ENCODE measurements around the gene SGTA.

Gene SGTA

GRCh38 chr19:2809387-2810140 lies 26.5 kb upstream of the SGTA start:
- no peak for DNase-seq

GRCh38 chr19:2808129-2808941 lies 25.3 kb upstream of the SGTA start:
- DNase-seq, result no peak

GRCh38 chr19:2807379-2808128 lies 24.5 kb upstream of the SGTA start:
- DNase-seq, result no peak

- no peak for DNase-seq
These were observed 23.8 kb upstream of the SGTA start for GRCh38 chr19:2806736-2807378.

GRCh38 chr19:2805991-2806649 lies 23.0 kb upstream of the SGTA start:
- no peak for DNase-seq

- DNase-seq, result no peak
These were observed 22.3 kb upstream of the SGTA start for GRCh38 chr19:2805261-2805900.

- no peak for DNase-seq
These were observed 21.3 kb upstream of the SGTA start for GRCh38 chr19:2804156-2805004.

- no peak for DNase-seq
These were observed 20.5 kb upstream of the SGTA start for GRCh38 chr19:2803486-2804155.

GRCh38 chr19:2802826-2803225 lies 19.8 kb upstream of the SGTA start:
- DNase-seq, result no peak

- DNase-seq, result no peak
These were observed 17.4 kb upstream of the SGTA start for GRCh38 chr19:2800506-2800905.

GRCh38 chr19:2799273-2800020 lies 16.4 kb upstream of the SGTA start:
- DNase-seq, result no peak

- DNase-seq, result no peak
These were observed 15.7 kb upstream of the SGTA start for GRCh38 chr19:2798733-2799132.

- DNase-seq, result no peak
These were observed 15.1 kb upstream of the SGTA start for GRCh38 chr19:2798158-2798685.

- DNase-seq, result no peak
These were observed 14.2 kb upstream of the SGTA start for GRCh38 chr19:2797280-2797679.

- no peak for DNase-seq
These were observed 13.7 kb upstream of the SGTA start for GRCh38 chr19:2796659-2797266.

- DNase-seq, result no peak
These were observed 13.0 kb upstream of the SGTA start for GRCh38 chr19:2795827-2796658.

- no peak for DNase-seq
These were observed 10.5 kb upstream of the SGTA start for GRCh38 chr19:2793577-2793976.

- DNase-seq, result no peak
These were observed 10.1 kb upstream of the SGTA start for GRCh38 chr19:2793126-2793525.
